Esophagus muscularis mucosa (tissue), 3 donors: ENCODE measurements around the gene C2orf69.

Experiments
- CTCF ChIP-seq, 3 experiments: fragments of 200-600 bp in 2 of 3; fragments of 450-650 bp in 1 of 3; sonication (generic) in 2 of 3; IDR thresholded peaks; one replicate each; pipeline ENCODE4 v1.5.1; 2017 to 2019; ENCODE audit warnings: antibody characterized with exemption in 3 of 3, mild to moderate bottlenecking in 2 of 3, moderate library complexity in 1 of 3
- POLR2A ChIP-seq: fragments of 450-650 bp; IDR thresholded peaks from one replicate; pipeline ENCODE4 v1.6.1; 2017; ENCODE audit warnings: antibody characterized with exemption, moderate library complexity, mild to moderate bottlenecking, low read depth
- POLR2AphosphoS5 ChIP-seq, 2 donors: sonication (generic); formaldehyde crosslinking; IDR thresholded peaks; one replicate each; pipeline ENCODE4 v1.6.1; 2017; ENCODE audit warnings: antibody characterized with exemption in 2 of 2

GRCh38 chr2:199932312-199932855 is 21.3 kb downstream of the C2orf69 start:
- TF ChIP-seq CTCF (IDR thresholded peaks at IDR 0.05) (no peak), POLR2AphosphoS5 (IDR thresholded peaks at IDR 0.05) (no peak), POLR2A (no peak)
